ENCODE results near the gene HOXA1.

The HOXA1 gene

GRCh38 chr7:27114881-27115220 is 19.1 kb upstream of the HOXA1 start:
- no peaks in the 10 kb centered on the region for H3K27me3 ChIP-seq (ENCODE audit: control insufficient read depth, insufficient read depth, low read length)
- H3K27ac ChIP-seq, result no peak overlapping the region
- peak overlapping the region; percentile 72 for H3K4me2 ChIP-seq (ENCODE audit: low read length)

GRCh38 chr7:27113991-27114769 is 18.4 kb upstream of the HOXA1 start:
- no peaks in the 10 kb centered on the region for H3K4me1 ChIP-seq
- no peaks in the 10 kb centered on the region for H3K79me2 ChIP-seq
- H3K27me3 ChIP-seq (ENCODE audit: control insufficient read depth, insufficient read depth, low read length), result no peaks in the 10 kb centered on the region
- no peaks in the 10 kb centered on the region for H3K9me3 ChIP-seq (ENCODE audit: control insufficient read depth, low read length)
- no peak overlapping the region for H2AFZ ChIP-seq
- H3K4me3 ChIP-seq (ENCODE audit: low read depth, low read length), result peak overlapping the region; percentile 61
- no peaks in the 10 kb centered on the region for H3K36me3 ChIP-seq (ENCODE audit: control insufficient read depth, insufficient read depth, low read length)
- H3K4me2 ChIP-seq (ENCODE audit: low read length), result peak overlapping the region; percentile 54
- peak overlapping the region; percentile 60 for H3K27ac ChIP-seq
- no peak overlapping the region for H3K9ac ChIP-seq
- TF ChIP-seq, protein P1, sequence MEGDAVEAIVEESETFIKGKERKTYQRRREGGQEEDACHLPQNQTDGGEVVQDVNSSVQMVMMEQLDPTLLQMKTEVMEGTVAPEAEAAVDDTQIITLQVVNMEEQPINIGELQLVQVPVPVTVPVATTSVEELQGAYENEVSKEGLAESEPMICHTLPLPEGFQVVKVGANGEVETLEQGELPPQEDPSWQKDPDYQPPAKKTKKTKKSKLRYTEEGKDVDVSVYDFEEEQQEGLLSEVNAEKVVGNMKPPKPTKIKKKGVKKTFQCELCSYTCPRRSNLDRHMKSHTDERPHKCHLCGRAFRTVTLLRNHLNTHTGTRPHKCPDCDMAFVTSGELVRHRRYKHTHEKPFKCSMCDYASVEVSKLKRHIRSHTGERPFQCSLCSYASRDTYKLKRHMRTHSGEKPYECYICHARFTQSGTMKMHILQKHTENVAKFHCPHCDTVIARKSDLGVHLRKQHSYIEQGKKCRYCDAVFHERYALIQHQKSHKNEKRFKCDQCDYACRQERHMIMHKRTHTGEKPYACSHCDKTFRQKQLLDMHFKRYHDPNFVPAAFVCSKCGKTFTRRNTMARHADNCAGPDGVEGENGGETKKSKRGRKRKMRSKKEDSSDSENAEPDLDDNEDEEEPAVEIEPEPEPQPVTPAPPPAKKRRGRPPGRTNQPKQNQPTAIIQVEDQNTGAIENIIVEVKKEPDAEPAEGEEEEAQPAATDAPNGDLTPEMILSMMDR (IDR thresholded peaks at IDR 0.05), result no peak

More at GRCh38 chr7:27114881-27115220, 19.1 kb upstream of the HOXA1 start:
- no peak overlapping the region for H2AFZ ChIP-seq
- no peaks in the 10 kb centered on the region for H3K36me3 ChIP-seq (ENCODE audit: control insufficient read depth, insufficient read depth, low read length)
- TF ChIP-seq, protein P1 (IDR thresholded peaks at IDR 0.05), result no peak
- H3K9me3 ChIP-seq (ENCODE audit: control insufficient read depth, low read length), result no peaks in the 10 kb centered on the region
- H3K9ac ChIP-seq, result no peak overlapping the region
- no peaks in the 10 kb centered on the region for H3K4me1 ChIP-seq
- H3K4me3 ChIP-seq (ENCODE audit: low read depth, low read length), result peak overlapping the region; percentile 75
- H3K79me2 ChIP-seq, result no peaks in the 10 kb centered on the region

DNA sequence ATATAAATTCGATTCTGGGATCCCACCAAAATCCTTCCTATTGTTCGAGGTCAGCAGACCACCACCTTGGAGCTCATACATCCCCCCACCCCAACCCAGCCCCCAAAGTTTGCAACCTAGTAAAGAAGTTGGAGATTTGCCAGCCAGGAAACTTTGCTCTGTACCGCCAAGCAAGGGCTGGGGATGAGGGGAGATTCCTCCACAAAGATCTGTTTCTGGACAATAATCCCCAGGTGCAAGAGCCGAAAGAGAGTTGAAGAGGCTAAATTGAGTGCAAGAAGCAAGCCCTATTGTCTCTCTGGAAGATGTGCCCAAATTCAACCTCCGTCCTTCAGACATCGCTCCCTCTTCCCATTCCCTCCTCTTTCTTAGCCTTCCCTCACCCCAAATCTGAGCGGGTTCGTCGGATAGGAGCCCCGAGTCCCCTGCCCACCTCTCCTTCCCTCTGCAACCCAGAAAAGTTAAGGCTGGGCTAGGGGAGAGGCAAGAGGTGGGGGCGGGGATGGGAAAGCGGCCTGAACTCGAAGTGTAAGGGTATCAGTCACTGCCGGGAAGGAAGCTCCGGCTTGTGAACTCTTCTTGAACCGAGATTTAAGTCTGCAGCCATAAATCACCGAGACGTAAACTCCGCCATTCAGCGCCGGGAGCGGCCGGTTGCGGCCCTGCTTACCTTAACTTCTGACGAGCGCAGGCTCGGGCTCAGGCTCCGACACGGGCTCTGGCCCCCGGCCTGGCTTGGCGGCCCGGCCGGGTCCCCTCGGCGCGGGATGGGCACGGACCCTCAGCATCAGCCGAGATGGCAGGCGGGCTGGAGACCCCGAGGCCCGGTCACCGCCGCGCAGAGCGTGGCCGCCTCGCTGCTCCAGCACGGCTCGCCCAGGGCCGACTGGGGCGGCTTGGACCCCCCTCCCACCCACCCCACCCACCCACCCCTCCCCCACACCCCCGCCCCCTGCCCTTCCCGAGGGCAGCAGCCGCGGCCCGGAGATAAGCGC is 17.5 kb upstream of the HOXA1 start:
- Histone ChIP-seq H3K9ac (no peak overlapping the region), H3K27me3 (ENCODE audit: control insufficient read depth, insufficient read depth, low read length) (no peaks in the 10 kb centered on the region), H3K4me1 (no peaks in the 10 kb centered on the region)

DNA sequence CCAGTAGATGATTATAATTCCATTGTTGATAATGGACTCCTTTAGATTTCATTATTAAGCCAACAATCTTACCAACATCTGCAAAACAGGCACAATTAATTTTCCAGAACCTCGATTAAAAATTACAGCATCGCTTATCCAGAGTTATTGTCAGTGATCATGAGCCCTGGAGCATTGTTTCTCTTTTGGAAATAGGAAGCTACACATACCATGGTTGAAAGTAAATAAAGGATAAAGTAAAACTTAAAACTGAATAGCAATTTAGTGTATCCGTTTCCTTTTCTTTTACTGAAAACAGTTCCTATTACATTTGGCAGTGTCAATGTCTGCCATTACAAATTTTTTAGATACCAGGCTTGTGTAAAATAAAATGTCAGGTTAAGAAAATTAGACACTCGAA is 16.6 kb upstream of the HOXA1 start:
- TF ChIP-seq, protein P1 (IDR thresholded peaks at IDR 0.05), result no peak
- H3K79me2 ChIP-seq, result no peaks in the 10 kb centered on the region
- no peaks in the 10 kb centered on the region for H3K36me3 ChIP-seq (ENCODE audit: control insufficient read depth, insufficient read depth, low read length)
- H2AFZ ChIP-seq, result no peak overlapping the region
- peak overlapping the region; percentile 86 for H3K4me2 ChIP-seq (ENCODE audit: low read length)
- no peak overlapping the region for H3K9ac ChIP-seq
- H3K9me3 ChIP-seq (ENCODE audit: control insufficient read depth, low read length), result no peaks in the 10 kb centered on the region
- H3K27me3 ChIP-seq (ENCODE audit: control insufficient read depth, insufficient read depth, low read length), result no peaks in the 10 kb centered on the region
- H3K27ac ChIP-seq, result peak overlapping the region; percentile 24
- H3K4me1 ChIP-seq, result no peaks in the 10 kb centered on the region
- peak overlapping the region; percentile 97 for H3K4me3 ChIP-seq (ENCODE audit: low read depth, low read length)

More for the DNA sequence above, 17.5 kb upstream of the HOXA1 start:
- H3K36me3 ChIP-seq (ENCODE audit: control insufficient read depth, insufficient read depth, low read length), result no peaks in the 10 kb centered on the region
- H3K79me2 ChIP-seq, result no peaks in the 10 kb centered on the region
- H3K4me3 ChIP-seq (ENCODE audit: low read depth, low read length), result peak overlapping the region; percentile 97
- H3K27ac ChIP-seq, result peak overlapping the region; percentile 55
- TF ChIP-seq, protein P1 (IDR thresholded peaks at IDR 0.05), result no peak
- peak overlapping the region; percentile 2 for H2AFZ ChIP-seq
- peak overlapping the region; percentile 86 for H3K4me2 ChIP-seq (ENCODE audit: low read length)
- H3K9me3 ChIP-seq (ENCODE audit: control insufficient read depth, low read length), result no peaks in the 10 kb centered on the region

Measured in parathyroid adenoma (tissue), 2 donors.